Measurements from ENCODE around the gene OR4L1.
"Not testable (repeated sequence)": the region's sequence is repeated elsewhere in the genome, so short reads cannot be mapped to it uniquely, and the experiment has no call there.

Gene OR4L1

GRCh38 chr14:20059745-20060144 is at the start of gene OR4L1:
OR4L1 (plus strand) TSS chr14:20060045; CDS start chr14:20060045, 0 bp downstream.
- DNase-seq (ENCODE audit: low read depth in 2 of 2): no peak

- no peak for DNase-seq (ENCODE audit: low read depth in 2 of 2)
Observed at GRCh38 chr14:20019257-20019865, 40.5 kb upstream of the OR4L1 start, which contains the start of gene OR4K14. OR4K14 (minus strand) TSS chr14:20019307; CDS start chr14:20015193, 4,114 bp downstream.

- DNase-seq (ENCODE audit: low read depth in 2 of 2): no peak
Observed at GRCh38 chr14:20031058-20031457, 28.8 kb upstream of the OR4L1 start.

GRCh38 chr14:20035449-20035848 is 24.4 kb upstream of the OR4L1 start:
- DNase-seq (ENCODE audit: low read depth in 2 of 2): no peak

GRCh38 chr14:20035938-20036337 is 23.9 kb upstream of the OR4L1 start, which contains the start of gene OR4K13:
OR4K13 (minus strand) TSS chr14:20036038; CDS start chr14:20034758, 1,280 bp downstream.
- no peak for DNase-seq (ENCODE audit: low read depth in 2 of 2)

- no peak for DNase-seq (ENCODE audit: low read depth in 2 of 2)
Observed at GRCh38 chr14:20044243-20044642, 15.6 kb upstream of the OR4L1 start.

DNA sequence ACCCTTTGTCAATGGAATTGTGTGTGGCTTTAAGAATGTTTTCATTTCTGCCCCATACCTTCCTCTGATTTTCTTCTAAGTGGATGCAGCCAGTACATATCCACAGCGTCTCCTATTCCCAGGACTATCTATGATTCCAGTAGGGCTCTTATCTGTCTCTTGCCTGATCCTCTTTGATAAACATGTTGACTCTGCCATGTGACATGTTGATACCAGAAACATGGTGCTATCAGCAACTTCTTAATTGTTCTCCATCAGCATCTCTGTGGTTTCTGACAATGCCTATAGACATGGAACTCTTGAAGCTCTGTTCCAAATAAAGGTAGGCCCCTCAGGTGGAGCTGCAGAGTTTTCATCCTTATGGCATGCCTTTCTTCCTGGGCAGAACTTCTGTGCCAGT is 11.6 kb upstream of the OR4L1 start:
- DNase-seq (ENCODE audit: low read depth in 2 of 2): no peak

DNA sequence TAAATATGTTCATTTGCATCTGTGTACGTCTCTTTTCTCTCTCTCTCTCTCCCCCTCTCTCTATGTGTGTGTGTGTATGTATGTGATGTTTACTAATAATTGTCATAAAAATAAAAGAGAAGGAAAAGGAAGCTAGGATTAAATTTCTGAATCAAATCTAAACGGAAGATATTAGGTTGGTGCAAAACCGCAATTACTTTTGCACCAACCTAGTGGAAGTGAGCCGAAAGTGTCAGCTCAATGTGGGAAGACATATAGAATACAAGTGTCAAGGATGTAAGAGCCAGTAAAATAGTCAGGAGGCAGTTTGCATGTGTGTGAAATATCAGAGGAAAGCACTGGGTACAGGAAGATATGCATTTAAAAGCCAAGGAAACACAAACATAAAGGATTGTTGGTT is 32.2 kb downstream of the OR4L1 start:
- DNase-seq (ENCODE audit: low read depth in 2 of 2): no peak

- DNase-seq (ENCODE audit: low read depth in 2 of 2): no peak
Observed at GRCh38 chr14:20093442-20093841, 33.6 kb downstream of the OR4L1 start.

GRCh38 chr14:20098926-20099770 is 39.3 kb downstream of the OR4L1 start:
- DNase-seq (ENCODE audit: low read depth in 2 of 2): not testable (repeated sequence)

DNA sequence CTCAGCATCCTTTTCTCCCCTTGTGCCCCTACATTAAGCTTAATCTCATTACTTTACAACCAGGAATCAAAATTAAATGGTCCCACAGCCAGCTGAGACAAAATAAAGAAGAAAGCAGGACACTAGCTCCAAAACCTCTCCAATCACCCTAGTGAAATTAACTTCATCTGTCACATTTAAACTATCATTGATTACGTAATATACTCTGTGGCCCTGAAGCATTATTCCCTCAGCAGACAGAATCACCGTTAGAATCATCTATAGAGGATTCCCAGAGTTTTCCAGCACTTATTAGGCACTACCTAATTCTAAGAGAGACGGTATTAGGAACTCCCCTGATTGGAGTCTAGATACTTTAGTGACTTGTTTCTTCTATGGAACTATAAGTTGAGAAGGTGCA is 50.6 kb downstream of the OR4L1 start, which contains the start of gene OR4K17:
Gene OR4K17 (plus strand): TSS at position 302 of the 400 bp plus-strand sequence. CDS start 6,761 bp downstream, outside the sequence.
- no peak for DNase-seq (ENCODE audit: low read depth in 2 of 2)
